IMR-90 (cell line): ENCODE measurements around the gene DGKD. TPM values are rescaled to one million over a fixed set of nuclear protein-coding genes. Genes with fewer than 3 reads are reported as not detected.

Source experiments
- ATAC-seq: fragments of 200-7000 bp; cut with Tn5 transposase; 2 replicates; pipeline ENCODE4 v1.9.1; 2020; ENCODE audit warnings: low read depth, mild to moderate bottlenecking, moderate library complexity
- BruUV-seq: library from RNA; stranded (reverse); fragments of 400-500 nt; replicated peaks from 2 replicates; lab custom pipeline; 2021; lab: Mats Ljungman, UMichigan
- CTCF ChIA-PET: fragments of 300-600 bp; formaldehyde crosslinking; extraction: SDS; loops from one replicate; lab custom pipeline; 2021; ENCODE audit warnings: antibody characterized with exemption; lab: Yijun Ruan, JAX
- POLR2A ChIA-PET: fragments of 300-600 bp; sonication (Branson Sonifier 250); formaldehyde crosslinking; loops from one replicate; lab custom pipeline; 2022; ENCODE audit warnings: antibody characterized with exemption; ENCODE audit not compliant: unreplicated experiment; lab: Charles Lee
- DNase-seq: peaks from one replicate; pipeline ENCODE4 v3.0.0; 2013
- H2AFZ ChIP-seq: replicated peaks from 2 replicates; pipeline ENCODE3; 2013; ENCODE audit warnings: low read length, mild to moderate bottlenecking; ENCODE audit not compliant: poor library complexity
- H2AK5ac ChIP-seq: 2 replicates; pipeline ENCODE4 v1.6.1; 2013; ENCODE audit warnings: low read depth, low read length, inconsistent platforms
- H2AK9ac ChIP-seq: replicated peaks from 2 replicates; pipeline ENCODE3; 2013; ENCODE audit warnings: mild to moderate bottlenecking, low read depth, low read length, moderate library complexity; ENCODE audit not compliant: poor library complexity
- H2BK120ac ChIP-seq: 2 replicates; pipeline ENCODE4 v1.6.1; 2013; ENCODE audit warnings: low read depth, low read length, inconsistent platforms
- H2BK15ac ChIP-seq: 3 replicates; pipeline ENCODE4 v1.6.1; 2013; ENCODE audit warnings: low read depth, low read length, inconsistent platforms
- H2BK20ac ChIP-seq: 2 replicates; pipeline ENCODE4 v1.6.1; 2013; ENCODE audit warnings: low read depth, mild to moderate bottlenecking, inconsistent platforms, low read length, moderate library complexity
- H2BK5ac ChIP-seq: 2 replicates; pipeline ENCODE4 v1.6.1; 2013; ENCODE audit warnings: mild to moderate bottlenecking, low read depth, low read length, inconsistent platforms; ENCODE audit not compliant: poor library complexity, severe bottlenecking
- H3K14ac ChIP-seq: replicated peaks from 2 replicates; pipeline ENCODE4 v1.6.1; 2013; ENCODE audit warnings: low read depth, low read length, inconsistent platforms
- H3K18ac ChIP-seq: 2 replicates; pipeline ENCODE4 v1.6.1; 2013; ENCODE audit warnings: low read depth, low read length, control low read depth
- H3K23ac ChIP-seq: 2 replicates; pipeline ENCODE4 v1.6.1; 2013; ENCODE audit warnings: low read depth, low read length, inconsistent platforms
- H3K27ac ChIP-seq: 2 replicates; pipeline ENCODE4 v1.5.1; 2013; ENCODE audit warnings: mild to moderate bottlenecking, control low read depth, low read length; ENCODE audit not compliant: insufficient read depth
- H3K27me3 ChIP-seq: 2 replicates; pipeline ENCODE4 v1.6.1; 2013; ENCODE audit warnings: low read length; ENCODE audit not compliant: control insufficient read depth, insufficient read depth
- H3K36me3 ChIP-seq: 2 replicates; pipeline ENCODE4 v1.6.1; 2013; ENCODE audit warnings: low read length, mixed read lengths; ENCODE audit not compliant: control insufficient read depth, insufficient read depth
- H3K4ac ChIP-seq: 2 replicates; pipeline ENCODE4 v1.6.1; 2013; ENCODE audit warnings: low read depth, low read length, inconsistent platforms
- H3K4me1 ChIP-seq: 2 replicates; pipeline ENCODE4 v1.6.1; 2013; ENCODE audit warnings: low read length, mixed read lengths; ENCODE audit not compliant: control insufficient read depth, insufficient read depth
- H3K4me2 ChIP-seq: 2 replicates; pipeline ENCODE4 v1.6.1; 2013; ENCODE audit warnings: low read depth, mild to moderate bottlenecking, control low read depth, low read length, moderate library complexity
- H3K4me3 ChIP-seq: 2 replicates; pipeline ENCODE4 v1.5.1; 2013; ENCODE audit warnings: low read depth, mild to moderate bottlenecking, control low read depth, low read length, moderate library complexity; ENCODE audit not compliant: insufficient read depth
- H3K56ac ChIP-seq: 2 replicates; pipeline ENCODE4 v1.6.1; 2013; ENCODE audit warnings: low read length, inconsistent platforms; ENCODE audit not compliant: insufficient read depth; ENCODE audit errors: extremely low read depth
- H3K79me1 ChIP-seq, 2 experiments: 2 replicates each; pipeline ENCODE4 v1.6.1; 2013; ENCODE audit warnings: low read length in 2 of 2, inconsistent platforms in 1 of 2, low read depth in 1 of 2
- H3K9ac ChIP-seq: 2 replicates; pipeline ENCODE4 v1.6.1; 2013; ENCODE audit warnings: low read depth, low read length, control low read depth
- H3K9me1 ChIP-seq: 2 replicates; pipeline ENCODE4 v1.6.1; 2013; ENCODE audit warnings: low read length, inconsistent platforms; ENCODE audit not compliant: insufficient read depth
- H3K9me3 ChIP-seq: 2 replicates; pipeline ENCODE4 v1.6.1; 2013; ENCODE audit warnings: low read length; ENCODE audit not compliant: control insufficient read depth, insufficient read depth
- H4K20me1 ChIP-seq: 2 replicates; pipeline ENCODE4 v1.6.1; 2013; ENCODE audit warnings: low read length, inconsistent platforms; ENCODE audit not compliant: insufficient read depth
- H4K5ac ChIP-seq: 2 replicates; pipeline ENCODE4 v1.6.1; 2013; ENCODE audit warnings: mild to moderate bottlenecking, low read depth, low read length, control low read depth
- H4K8ac ChIP-seq, 2 experiments: 2 replicates each; pipeline ENCODE4 v1.6.1; 2013; ENCODE audit warnings: low read depth in 2 of 2, low read length in 2 of 2, control low read depth in 1 of 2, inconsistent platforms in 1 of 2
- H4K91ac ChIP-seq: 2 replicates; pipeline ENCODE4 v1.6.1; 2013; ENCODE audit warnings: low read depth, low read length, inconsistent platforms; ENCODE audit not compliant: insufficient read depth
- CEBPB ChIP-seq: IDR thresholded peaks from 2 replicates; pipeline ENCODE4 v1.6.1; 2012; ENCODE audit warnings: low read depth, low read length, improper control_type of control experiment
- MAFK ChIP-seq: IDR thresholded peaks from 2 replicates; pipeline ENCODE4 v1.6.1; 2012; ENCODE audit warnings: low read depth, low read length, improper control_type of control experiment
- NFE2L2 ChIP-seq: fragments of 150-350 bp; IDR thresholded peaks from 2 replicates; pipeline ENCODE4 v1.6.1; 2016; ENCODE audit warnings: low read depth, mild to moderate bottlenecking, low read length
- POLR2A ChIP-seq: IDR thresholded peaks from 2 replicates; pipeline ENCODE4 v1.6.1; 2012; ENCODE audit warnings: mild to moderate bottlenecking, low read depth, low read length
- RAD21 ChIP-seq: IDR thresholded peaks from 2 replicates; pipeline ENCODE4 v1.6.1; 2012; ENCODE audit warnings: low read length, improper control_type of control experiment
- RCOR1 ChIP-seq: IDR thresholded peaks from 2 replicates; pipeline ENCODE4 v1.6.1; 2012; ENCODE audit warnings: mild to moderate bottlenecking, low read length, improper control_type of control experiment; ENCODE audit not compliant: insufficient replicate concordance
- USF2 ChIP-seq: fragments of 150-350 bp; IDR thresholded peaks from 2 replicates; pipeline ENCODE4 v1.6.1; 2017; ENCODE audit warnings: mild to moderate bottlenecking, antibody characterized with exemption, low read length, low read depth
- WGBS, 2 experiments: methylation state at CpG; one replicate each; pipeline versions ENCODE4 v1.1.5 to v1.1.7; 2013; ENCODE audit warnings: missing lambda C conversion rate in 2 of 2; ENCODE audit not compliant: insufficient read length in 1 of 2; ENCODE audit errors: extremely low coverage in 2 of 2; 5-methylcytosine and 5-hydroxymethylcytosine counted together
- dilution Hi-C: fragments of 300-500 bp; cut with HindIII; formaldehyde crosslinking; loops from one replicate; pipeline ENCODE4 v1.14.3; 2018; ENCODE audit warnings: low sequenced_read_pairs; ENCODE audit not compliant: unreplicated experiment
- in situ Hi-C: fragments of 300-500 bp; cut with MboI; formaldehyde crosslinking; loops from 3 replicates; pipeline ENCODE4 v1.14.3; 2019; ENCODE audit warnings: low sequenced_read_pairs, inconsistent platforms, mixed read lengths
- intact Hi-C: fragments of 100-400 bp; cut with micrococcal nuclease; formaldehyde crosslinking; loops from 2 replicates; pipeline ENCODE4 v1.10.0; 2022
- polyA plus RNA-seq, 3 experiments: library from polyadenylated mRNA; depleted of rRNA; stranded (reverse); fragments of >200 nt; gene quantifications; 2 replicates each; pipeline ENCODE4 v1.2.3, GENCODE V29; 2012; ENCODE audit warnings: low replicate concordance in 1 of 3
- total RNA-seq: library from RNA; depleted of rRNA; stranded (reverse); fragments of >200 nt; gene quantifications from 2 replicates; pipeline ENCODE4 v1.2.3, GENCODE V29; 2012

DGKD gene
- total and polyA plus RNA-seq, 2 of the 4 experiments (the other 2 are of a cell fraction), result 6.5 to 10.1 TPM

- Histone ChIP-seq H3K14ac (no peak overlapping the region), H4K20me1 (peaks cover 4% of the 10 kb centered on the region; the same call in 1 of the 2 replicates), H3K27me3 (no peaks in the 10 kb centered on the region), H2AK5ac (no peak overlapping the region), H3K18ac (no peak overlapping the region), H3K4ac (no peak overlapping the region), H3K4me3 (no peak overlapping the region), H3K4me1 (no peaks in the 10 kb centered on the region; the same call in 1 of the 2 replicates), H2BK20ac (no peak overlapping the region), H2BK15ac (no peak overlapping the region), H2AK9ac (no peak overlapping the region), H4K91ac (no peak overlapping the region), H3K4me2 (no peak overlapping the region), H2BK120ac (no peak overlapping the region), H3K9me3 (no peaks in the 10 kb centered on the region), H3K9me1 (no peaks in the 10 kb centered on the region; the same call in 1 of the 2 replicates), H4K5ac (no peak overlapping the region), H3K56ac (no peak overlapping the region), H3K9ac (no peak overlapping the region), H3K23ac (no peak overlapping the region), H3K79me1 (peaks cover 11 to 24% of the 10 kb centered on the region in 2 experiments), H3K36me3 (peaks cover 1% of the 10 kb centered on the region; the same call in 1 of the 2 replicates), H2AFZ (no peak overlapping the region), H3K27ac (no peak overlapping the region), H4K8ac (no peak overlapping the region), H2BK5ac (no peak overlapping the region)
- WGBS, 2 experiments, result no CpG with 5 or more reads among the region's 5 CpGs
- TF ChIP-seq USF2 (no peak), RAD21 (no peak), CEBPB (no peak), RCOR1 (no peak), POLR2A (no peak), NFE2L2 (no peak), MAFK (no peak)
- in situ Hi-C loops (no loop called here), intact Hi-C loops (no loop called here), dilution Hi-C loops (no loop called here)
- no peak for DNase-seq
- ChIA-PET POLR2A (interaction anchor here (0.6 kb wide), 1 partner anchor 1495 kb away, joined by 13 read pairs; no protein-coding TSS in a partner anchor), CTCF (interaction anchor here (0.7 kb wide), 1 partner anchor 253 kb away, joined by 3 read pairs; no protein-coding TSS in a partner anchor)
- BruUV-seq, result no TSS peak
- no peak for ATAC-seq
These were observed 14.5 kb downstream of the DGKD start for GRCh38 chr2:233368756-233369155.
